ENCODE results near the gene EXOC3L4. TPM values are rescaled to one million over a fixed set of nuclear protein-coding genes. Genes with fewer than 3 reads are reported as not detected.

The EXOC3L4 gene
- total RNA-seq, 1 experiment from 2014 or later, result 6.3 TPM

- Histone ChIP-seq H3K36me3 (ENCODE audit: control insufficient read depth, insufficient read depth, low read length) (no peaks in the 10 kb centered on the region), H3K4me1 (peaks cover 5% of the 10 kb centered on the region; the same call in 1 of the 2 replicates), H3K27me3 (replicated peaks; ENCODE audit: control insufficient read depth, insufficient read depth, low read length) (no peaks in the 10 kb centered on the region), H3K4me3 (ENCODE audit: low read depth, low read length) (no peak overlapping the region), H3K9me3 (no peaks in the 10 kb centered on the region)
- Mint-ChIP-seq H3K27ac (ENCODE audit: unreplicated experiment) (no peak overlapping the region), H3K4me3 (ENCODE audit: unreplicated experiment) (no peak overlapping the region), H3K36me3 (ENCODE audit: insufficient read depth, unreplicated experiment) (no peaks in the 10 kb centered on the region), H3K27me3 (ENCODE audit: insufficient read depth, unreplicated experiment) (no peaks in the 10 kb centered on the region), H3K4me1 (ENCODE audit: low read depth, unreplicated experiment) (peaks cover 16% of the 10 kb centered on the region), H3K9me3 (ENCODE audit: unreplicated experiment) (no peaks in the 10 kb centered on the region)
- CTCF ChIA-PET, result interaction anchor here (0.8 kb wide), 2 partner anchors 16 to 34 kb away, joined by 3 to 4 read pairs; no protein-coding TSS in a partner anchor
- intact Hi-C loops (cut with micrococcal nuclease; ENCODE audit: unreplicated experiment), result no loop called here
- no peak for DNase-seq
- no peak for TF ChIP-seq CTCF (IDR thresholded peaks at IDR 0.05; ENCODE audit: insufficient read depth in 1 of 2, low read depth in 1 of 2, low read length in 1 of 2, severe bottlenecking in 1 of 2, unreplicated experiment in 1 of 2)
- POLR2A ChIA-PET, result no interaction called here
- BruUV-seq (replicated peaks), result no TSS peak
These were observed 44.0 kb downstream of the EXOC3L4 start for GRCh38 chr14:103138301-103139131.

- H3K4me3 Mint-ChIP-seq (ENCODE audit: unreplicated experiment), result no peak overlapping the region
- Histone ChIP-seq H3K9me3 (no peaks in the 10 kb centered on the region), H3K4me3 (ENCODE audit: low read depth, low read length) (no peak overlapping the region), H3K4me1 (peaks cover 5% of the 10 kb centered on the region; the same call in 1 of the 2 replicates), H3K27me3 (replicated peaks; ENCODE audit: control insufficient read depth, insufficient read depth, low read length) (no peaks in the 10 kb centered on the region), H3K36me3 (ENCODE audit: control insufficient read depth, insufficient read depth, low read length) (no peaks in the 10 kb centered on the region)
- intact Hi-C loops (cut with micrococcal nuclease; ENCODE audit: unreplicated experiment), result loop anchor here (5.0 kb wide), 1 partner anchor 48 kb away; no protein-coding TSS in a partner anchor
- H3K27ac Mint-ChIP-seq (ENCODE audit: unreplicated experiment), result no peak overlapping the region
- TF ChIP-seq CTCF (IDR thresholded peaks at IDR 0.05; ENCODE audit: insufficient read depth in 1 of 2, low read depth in 1 of 2, low read length in 1 of 2, severe bottlenecking in 1 of 2, unreplicated experiment in 1 of 2), result no peak
- ChIA-PET POLR2A (no interaction called here), CTCF (interaction anchor here (0.7 kb wide), 2 partner anchors 48 to 148 kb away, joined by 3 read pairs; no protein-coding TSS in a partner anchor)
- no TSS peak for BruUV-seq (replicated peaks)
- no peaks in the 10 kb centered on the region for H3K9me3 Mint-ChIP-seq (ENCODE audit: unreplicated experiment)
- peaks cover 17% of the 10 kb centered on the region for H3K4me1 Mint-ChIP-seq (ENCODE audit: low read depth, unreplicated experiment)
- DNase-seq, result no peak
- no peaks in the 10 kb centered on the region for H3K36me3 Mint-ChIP-seq (ENCODE audit: insufficient read depth, unreplicated experiment)
- H3K27me3 Mint-ChIP-seq (ENCODE audit: insufficient read depth, unreplicated experiment), result no peaks in the 10 kb centered on the region
These were observed 44.9 kb downstream of the EXOC3L4 start for GRCh38 chr14:103139132-103140025.
